ENCODE results near the gene NR0B2. TPM values are rescaled to one million over a fixed set of nuclear protein-coding genes. Genes with fewer than 3 reads are reported as not detected.
"Not testable (repeated sequence)": the region's sequence is repeated elsewhere in the genome, so short reads cannot be mapped to it uniquely, and the experiment has no call there.

The NR0B2 gene
- total and polyA plus RNA-seq, 10 of the 15 experiments (the other 5 are each of a cell fraction or from before 2014, with no cell fraction given), result not detected

DNA sequence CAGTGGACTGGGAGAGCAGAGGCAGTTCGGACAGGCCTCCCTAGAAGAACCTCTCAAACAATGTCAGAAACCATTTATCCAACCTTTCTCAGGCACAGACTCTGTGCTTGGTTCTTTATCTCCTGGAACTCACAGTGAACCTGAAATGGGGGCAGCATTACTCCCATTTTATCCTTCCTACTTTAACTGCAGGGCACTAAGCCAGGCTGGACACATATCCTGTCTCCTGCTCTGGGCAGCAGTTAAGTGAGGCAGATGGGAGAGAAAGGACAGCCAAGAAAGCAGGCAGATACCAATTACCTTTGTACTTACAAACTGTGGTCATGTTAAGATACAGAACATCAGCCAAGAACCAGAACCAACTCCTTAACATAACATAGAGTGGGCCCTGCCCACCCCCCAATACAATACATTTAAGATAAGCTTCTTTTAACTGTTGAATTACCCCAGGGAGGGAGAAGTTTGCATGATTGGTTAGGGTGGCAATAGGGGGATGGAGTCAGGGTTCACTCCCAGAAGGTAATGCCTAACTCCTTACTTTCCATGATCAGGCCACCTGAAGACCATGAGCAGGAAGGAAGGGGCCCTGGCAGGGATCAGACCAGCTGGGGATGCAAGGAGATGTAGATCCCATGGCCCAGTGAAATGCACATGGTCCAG, 35.6 kb upstream of the NR0B2 start:
- Histone ChIP-seq H4K20me1 (ENCODE audit: control insufficient read depth, insufficient read depth) (no peaks in the 10 kb centered on the region; the same call in 1 of the 2 replicates), H3K36me3 (ENCODE audit: control insufficient read depth in 2 of 2, insufficient read depth in 2 of 2, low read length in 1 of 2) (peaks cover 4 to 16% of the 10 kb centered on the region in 2 experiments; a peak in 3 of 4 replicates), H2AFZ (ENCODE audit: control insufficient read depth, low read depth, low read length) (no peak overlapping the region), H3K4me1 (ENCODE audit: control insufficient read depth, insufficient read depth, low read length) (no peaks in the 10 kb centered on the region), H3K4me3 (no peak overlapping the region), H3K9ac (ENCODE audit: control insufficient read depth, insufficient read depth, low read length) (no peak overlapping the region), H3K27me3 (replicated peaks in 1 of 2; ENCODE audit: control insufficient read depth in 2 of 2, insufficient read depth in 2 of 2, low read length in 1 of 2) (no peaks in the 10 kb centered on the region), H3K27ac (ENCODE audit: control insufficient read depth, insufficient read depth) (no peak overlapping the region), H3K79me2 (ENCODE audit: control insufficient read depth, insufficient read depth, low read length) (no peaks in the 10 kb centered on the region), H3K4me2 (ENCODE audit: control insufficient read depth, insufficient read depth) (no peak overlapping the region), H3K9me3 (replicated peaks; ENCODE audit: control insufficient read depth, insufficient read depth, low read length) (no peaks in the 10 kb centered on the region)
- no peak for TF ChIP-seq SP1 (IDR thresholded peaks at IDR 0.05; ENCODE audit: low read depth, low read length)
- TF ChIP-seq ATF3 (IDR thresholded peaks at IDR 0.05; ENCODE audit: borderline replicate concordance, extremely low read depth, low read depth, low read length), result no peak
- TF ChIP-seq SRF (IDR thresholded peaks at IDR 0.05; ENCODE audit: low read depth in 2 of 2, low read length in 2 of 2), result no peak
- TF ChIP-seq, protein P1, sequence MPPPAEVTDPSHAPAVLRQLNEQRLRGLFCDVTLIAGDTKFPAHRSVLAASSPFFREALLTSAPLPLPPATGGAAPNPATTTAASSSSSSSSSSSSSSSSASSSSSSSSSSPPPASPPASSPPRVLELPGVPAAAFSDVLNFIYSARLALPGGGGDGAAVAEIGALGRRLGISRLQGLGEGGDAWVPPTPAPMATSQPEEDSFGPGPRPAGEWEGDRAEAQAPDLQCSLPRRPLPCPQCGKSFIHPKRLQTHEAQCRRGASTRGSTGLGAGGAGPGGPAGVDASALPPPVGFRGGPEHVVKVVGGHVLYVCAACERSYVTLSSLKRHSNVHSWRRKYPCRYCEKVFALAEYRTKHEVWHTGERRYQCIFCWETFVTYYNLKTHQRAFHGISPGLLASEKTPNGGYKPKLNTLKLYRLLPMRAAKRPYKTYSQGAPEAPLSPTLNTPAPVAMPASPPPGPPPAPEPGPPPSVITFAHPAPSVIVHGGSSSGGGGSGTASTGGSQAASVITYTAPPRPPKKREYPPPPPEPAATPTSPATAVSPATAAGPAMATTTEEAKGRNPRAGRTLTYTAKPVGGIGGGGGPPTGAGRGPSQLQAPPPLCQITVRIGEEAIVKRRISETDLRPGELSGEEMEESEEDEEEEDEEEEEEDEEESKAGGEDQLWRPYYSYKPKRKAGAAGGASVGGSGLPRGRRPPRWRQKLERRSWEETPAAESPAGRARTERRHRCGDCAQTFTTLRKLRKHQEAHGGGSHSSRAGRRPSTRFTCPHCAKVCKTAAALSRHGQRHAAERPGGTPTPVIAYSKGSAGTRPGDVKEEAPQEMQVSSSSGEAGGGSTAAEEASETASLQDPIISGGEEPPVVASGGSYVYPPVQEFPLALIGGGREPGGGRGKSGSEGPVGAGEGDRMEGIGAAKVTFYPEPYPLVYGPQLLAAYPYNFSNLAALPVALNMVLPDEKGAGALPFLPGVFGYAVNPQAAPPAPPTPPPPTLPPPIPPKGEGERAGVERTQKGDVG (CRISPR knock-in tag; IDR thresholded peaks at IDR 0.05), result no peak
- TF ChIP-seq SREBF1 (IDR thresholded peaks at IDR 0.05; ENCODE audit: low read length), result no peak
- TF ChIP-seq PAX5 (IDR thresholded peaks at IDR 0.05; ENCODE audit: borderline replicate concordance, low read depth, low read length), result no peak
- TF ChIP-seq SMARCA5 (IDR thresholded peaks at IDR 0.05), result no peak
- TF ChIP-seq NFYA (IDR thresholded peaks at IDR 0.05; ENCODE audit: borderline replicate concordance, low read depth, low read length), result no peak
- TF ChIP-seq MTA2 (IDR thresholded peaks at IDR 0.05; ENCODE audit: low read depth), result no peak
- DNase-seq (ENCODE audit: low read depth, low spot score) (no peak), ATAC-seq (no peak), FAIRE-seq (no peak)
- CTCF ChIA-PET, result no interaction called here
- BruUV-seq (replicated peaks), result no TSS peak
- intact Hi-C loops (cut with micrococcal nuclease; ENCODE audit: unreplicated experiment) (no loop called here), in situ Hi-C loops (cut with MboI) (no loop called here)
- RAD21 ChIA-PET (ENCODE audit: unreplicated experiment), result no interaction called here
- POLR2A ChIA-PET, result no interaction called here
- WGBS (ENCODE audit: insufficient coverage, insufficient replicate concordance, low lambda C conversion rate, missing lambda C conversion rate), result 43% methylated on average over 1 of the region's 1 CpG
- SMC1A ChIA-PET (ENCODE audit: uncharacterized antibody, unreplicated experiment), result no interaction called here

- in situ Hi-C loops (cut with MboI); RAD21 ChIA-PET (ENCODE audit: unreplicated experiment): not testable (repeated sequence)
These were observed 34.9 kb upstream of the NR0B2 start for GRCh38 chr1:26948725-26949057.

More at GRCh38 chr1:26948725-26949057, 34.9 kb upstream of the NR0B2 start:
- H3K4me3 ChIP-seq; H3K27ac ChIP-seq (ENCODE audit: control insufficient read depth, insufficient read depth); H3K4me2 ChIP-seq (ENCODE audit: control insufficient read depth, insufficient read depth); FAIRE-seq; H3K4me1 ChIP-seq (ENCODE audit: control insufficient read depth, insufficient read depth, low read length); DNase-seq (ENCODE audit: low read depth, low spot score); intact Hi-C loops (cut with micrococcal nuclease; ENCODE audit: unreplicated experiment); H2AFZ ChIP-seq (ENCODE audit: control insufficient read depth, low read depth, low read length); H3K79me2 ChIP-seq (ENCODE audit: control insufficient read depth, insufficient read depth, low read length); ATAC-seq; H3K9ac ChIP-seq (ENCODE audit: control insufficient read depth, insufficient read depth, low read length); H4K20me1 ChIP-seq (ENCODE audit: control insufficient read depth, insufficient read depth); SMC1A ChIA-PET (ENCODE audit: uncharacterized antibody, unreplicated experiment); BruUV-seq (replicated peaks); H3K9me3 ChIP-seq (replicated peaks; ENCODE audit: control insufficient read depth, insufficient read depth, low read length); H3K27me3 ChIP-seq (replicated peaks in 1 of 2; ENCODE audit: control insufficient read depth in 2 of 2, insufficient read depth in 2 of 2, low read length in 1 of 2): not testable (repeated sequence)
- CTCF ChIA-PET, result interaction anchor here (1.2 kb wide), 1 partner anchor 9 kb away, joined by 3 read pairs; no protein-coding TSS in a partner anchor
- POLR2A ChIA-PET, result interaction anchor here (0.6 kb wide), 1 partner anchor 348 kb away, joined by 3 read pairs; no protein-coding TSS in a partner anchor
- WGBS (ENCODE audit: insufficient coverage, insufficient replicate concordance, low lambda C conversion rate, missing lambda C conversion rate), result 91% methylated on average over 16 of the region's 16 CpGs
- H3K36me3 ChIP-seq (ENCODE audit: control insufficient read depth in 2 of 2, insufficient read depth in 2 of 2, low read length in 1 of 2), result peaks cover 4 to 17% of the 10 kb centered on the region in 2 experiments; a peak in 3 of 4 replicates
